ENCODE results near the gene PWWP2B. TPM values are rescaled to one million over a fixed set of nuclear protein-coding genes. Genes with fewer than 3 reads are reported as not detected.

Gene PWWP2B
- total and polyA plus RNA-seq, 2 of the 4 experiments (the other 2 are of a cell fraction), result 1.7 to 2.2 TPM

DNA sequence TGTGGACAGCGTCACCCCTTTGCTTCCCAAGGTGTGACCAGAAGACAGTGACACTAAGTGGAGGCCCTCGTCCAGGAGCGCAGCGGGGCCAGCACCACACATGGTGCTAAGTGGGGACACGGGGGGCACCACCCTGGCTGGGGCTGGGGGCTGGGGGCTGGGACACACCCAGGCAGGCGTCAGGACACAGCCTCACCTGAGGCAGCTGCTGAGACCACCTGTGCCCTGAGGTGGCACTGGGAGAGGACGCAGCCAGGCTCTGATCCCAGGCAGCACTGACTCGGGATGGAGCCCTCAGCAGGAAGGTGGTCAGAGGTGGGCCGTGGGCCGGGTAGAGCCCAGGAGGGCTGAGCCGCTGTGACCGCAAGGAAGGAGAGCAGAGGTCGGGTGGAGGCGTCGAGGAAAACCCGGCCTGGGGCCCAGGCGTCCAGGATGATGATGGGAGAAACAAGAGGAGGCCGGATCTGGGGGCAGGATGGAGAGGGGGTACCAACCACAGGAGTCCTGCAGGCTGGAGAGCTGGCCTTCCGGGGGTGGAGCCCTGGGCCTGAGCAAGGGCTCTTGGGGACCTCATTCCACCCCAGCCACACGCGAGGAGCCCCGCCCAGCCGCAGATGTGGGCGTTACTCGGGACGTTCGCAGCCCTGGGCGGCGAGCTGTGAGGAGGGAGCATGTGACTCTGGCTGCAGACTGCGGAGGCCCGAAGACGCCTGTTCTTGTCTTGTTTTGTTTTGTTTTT lies 42.5 kb upstream of the PWWP2B start:
- CTCF ChIA-PET, result no interaction called here
- no peaks in the 10 kb centered on the region for H3K27me3 ChIP-seq (ENCODE audit: control insufficient read depth, insufficient read depth, low read length)
- in situ Hi-C loops (cut with MboI; ENCODE audit: low sequenced_read_pairs), result no loop called here
- intact Hi-C loops (cut with micrococcal nuclease), result no loop called here
- H4K91ac ChIP-seq (ENCODE audit: insufficient read depth, low read depth, low read length), result no peak overlapping the region
- H3K23ac ChIP-seq (ENCODE audit: low read depth, low read length), result no peak overlapping the region
- no peak overlapping the region for H3K56ac ChIP-seq (ENCODE audit: extremely low read depth, insufficient read depth, low read length)
- H4K20me1 ChIP-seq (ENCODE audit: insufficient read depth, low read length), result no peaks in the 10 kb centered on the region; the same call in 1 of the 2 replicates
- BruUV-seq (replicated peaks), result no TSS peak
- H3K4me1 ChIP-seq (ENCODE audit: control insufficient read depth, insufficient read depth, low read length), result no peaks in the 10 kb centered on the region
- no peak overlapping the region for H3K9ac ChIP-seq (ENCODE audit: low read depth, low read length)
- no peaks in the 10 kb centered on the region for H3K79me1 ChIP-seq (ENCODE audit: low read depth in 1 of 2, low read length in 2 of 2)
- no peak overlapping the region for H4K8ac ChIP-seq (ENCODE audit: low read depth in 2 of 2, low read length in 2 of 2)
- no peaks in the 10 kb centered on the region for H3K9me3 ChIP-seq (ENCODE audit: control insufficient read depth, insufficient read depth, low read length)
- no peaks in the 10 kb centered on the region for H3K9me1 ChIP-seq (ENCODE audit: insufficient read depth, low read length)
- no peak overlapping the region for H2BK15ac ChIP-seq (ENCODE audit: low read depth, low read length)
- DNase-seq (no peak), ATAC-seq (ENCODE audit: low read depth) (no peak)
- no peak overlapping the region for H2AFZ ChIP-seq (replicated peaks; ENCODE audit: low read length, poor library complexity)
- H3K14ac ChIP-seq (replicated peaks; ENCODE audit: low read depth, low read length), result no peak overlapping the region
- no peak overlapping the region for H4K5ac ChIP-seq (ENCODE audit: low read depth, low read length)
- H3K4me3 ChIP-seq (ENCODE audit: insufficient read depth, low read depth, low read length), result no peak overlapping the region
- no peak overlapping the region for H2AK9ac ChIP-seq (replicated peaks; ENCODE audit: low read depth, low read length, poor library complexity)
- H3K18ac ChIP-seq (ENCODE audit: low read depth, low read length), result no peak overlapping the region
- H3K4ac ChIP-seq (ENCODE audit: low read depth, low read length), result no peak overlapping the region
- H3K27ac ChIP-seq (ENCODE audit: insufficient read depth, low read length), result no peak overlapping the region
- no peak overlapping the region for H2BK120ac ChIP-seq (ENCODE audit: low read depth, low read length)
- no peak overlapping the region for H2BK5ac ChIP-seq (ENCODE audit: low read depth, low read length, poor library complexity, severe bottlenecking)
- POLR2A ChIA-PET (ENCODE audit: unreplicated experiment), result no interaction called here
- dilution Hi-C loops (cut with HindIII; ENCODE audit: low sequenced_read_pairs, unreplicated experiment), result no loop called here
- no peak overlapping the region for H2AK5ac ChIP-seq (ENCODE audit: low read depth, low read length)
- no peak overlapping the region for H2BK20ac ChIP-seq (ENCODE audit: low read depth, low read length)
- H3K36me3 ChIP-seq (ENCODE audit: control insufficient read depth, insufficient read depth, low read length), result peaks cover 2% of the 10 kb centered on the region; the same call in 1 of the 2 replicates
- 81% methylated on average over 3 of the region's 32 CpGs; no CpG with 5 or more reads in 1 of the 2 experiments for WGBS, 2 experiments (ENCODE audit: extremely low coverage in 2 of 2, insufficient read length in 1 of 2)
- H3K4me2 ChIP-seq (ENCODE audit: low read depth, low read length), result no peak overlapping the region
- no peak for TF ChIP-seq RCOR1 (IDR thresholded peaks at IDR 0.05; ENCODE audit: insufficient replicate concordance, low read length)
- TF ChIP-seq MAZ (IDR thresholded peaks at IDR 0.05; ENCODE audit: borderline replicate concordance, low read depth, low read length), result no peak
- no peak for TF ChIP-seq FOS (IDR thresholded peaks at IDR 0.05; ENCODE audit: low read depth, low read length)
- no peak for TF ChIP-seq BHLHE40 (IDR thresholded peaks at IDR 0.05; ENCODE audit: low read depth, low read length)
- TF ChIP-seq, protein P1, sequence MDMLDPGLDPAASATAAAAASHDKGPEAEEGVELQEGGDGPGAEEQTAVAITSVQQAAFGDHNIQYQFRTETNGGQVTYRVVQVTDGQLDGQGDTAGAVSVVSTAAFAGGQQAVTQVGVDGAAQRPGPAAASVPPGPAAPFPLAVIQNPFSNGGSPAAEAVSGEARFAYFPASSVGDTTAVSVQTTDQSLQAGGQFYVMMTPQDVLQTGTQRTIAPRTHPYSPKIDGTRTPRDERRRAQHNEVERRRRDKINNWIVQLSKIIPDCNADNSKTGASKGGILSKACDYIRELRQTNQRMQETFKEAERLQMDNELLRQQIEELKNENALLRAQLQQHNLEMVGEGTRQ (IDR thresholded peaks at IDR 0.05; ENCODE audit: low read depth, low read length), result no peak
- no peak for TF ChIP-seq NFE2L2 (IDR thresholded peaks at IDR 0.05; ENCODE audit: low read depth, low read length)
- TF ChIP-seq RAD21 (IDR thresholded peaks at IDR 0.05; ENCODE audit: low read length), result no peak
- no peak for TF ChIP-seq POLR2A (IDR thresholded peaks at IDR 0.05; ENCODE audit: low read depth, low read length)
- TF ChIP-seq, protein P2, sequence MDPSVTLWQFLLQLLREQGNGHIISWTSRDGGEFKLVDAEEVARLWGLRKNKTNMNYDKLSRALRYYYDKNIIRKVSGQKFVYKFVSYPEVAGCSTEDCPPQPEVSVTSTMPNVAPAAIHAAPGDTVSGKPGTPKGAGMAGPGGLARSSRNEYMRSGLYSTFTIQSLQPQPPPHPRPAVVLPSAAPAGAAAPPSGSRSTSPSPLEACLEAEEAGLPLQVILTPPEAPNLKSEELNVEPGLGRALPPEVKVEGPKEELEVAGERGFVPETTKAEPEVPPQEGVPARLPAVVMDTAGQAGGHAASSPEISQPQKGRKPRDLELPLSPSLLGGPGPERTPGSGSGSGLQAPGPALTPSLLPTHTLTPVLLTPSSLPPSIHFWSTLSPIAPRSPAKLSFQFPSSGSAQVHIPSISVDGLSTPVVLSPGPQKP (IDR thresholded peaks at IDR 0.05; ENCODE audit: borderline replicate concordance, low read depth, low read length), result no peak
- TF ChIP-seq SMC3 (IDR thresholded peaks at IDR 0.05; ENCODE audit: low read depth, low read length), result no peak
- TF ChIP-seq, protein P3, sequence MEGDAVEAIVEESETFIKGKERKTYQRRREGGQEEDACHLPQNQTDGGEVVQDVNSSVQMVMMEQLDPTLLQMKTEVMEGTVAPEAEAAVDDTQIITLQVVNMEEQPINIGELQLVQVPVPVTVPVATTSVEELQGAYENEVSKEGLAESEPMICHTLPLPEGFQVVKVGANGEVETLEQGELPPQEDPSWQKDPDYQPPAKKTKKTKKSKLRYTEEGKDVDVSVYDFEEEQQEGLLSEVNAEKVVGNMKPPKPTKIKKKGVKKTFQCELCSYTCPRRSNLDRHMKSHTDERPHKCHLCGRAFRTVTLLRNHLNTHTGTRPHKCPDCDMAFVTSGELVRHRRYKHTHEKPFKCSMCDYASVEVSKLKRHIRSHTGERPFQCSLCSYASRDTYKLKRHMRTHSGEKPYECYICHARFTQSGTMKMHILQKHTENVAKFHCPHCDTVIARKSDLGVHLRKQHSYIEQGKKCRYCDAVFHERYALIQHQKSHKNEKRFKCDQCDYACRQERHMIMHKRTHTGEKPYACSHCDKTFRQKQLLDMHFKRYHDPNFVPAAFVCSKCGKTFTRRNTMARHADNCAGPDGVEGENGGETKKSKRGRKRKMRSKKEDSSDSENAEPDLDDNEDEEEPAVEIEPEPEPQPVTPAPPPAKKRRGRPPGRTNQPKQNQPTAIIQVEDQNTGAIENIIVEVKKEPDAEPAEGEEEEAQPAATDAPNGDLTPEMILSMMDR (conservative IDR thresholded peaks at IDR 0.05; ENCODE audit: low read depth, low read length), result no peak
- TF ChIP-seq CEBPB (IDR thresholded peaks at IDR 0.05; ENCODE audit: low read depth, low read length), result no peak
- TF ChIP-seq MXI1 (IDR thresholded peaks at IDR 0.05; ENCODE audit: borderline replicate concordance, low read depth, low read length), result no peak
- TF ChIP-seq MAFK (IDR thresholded peaks at IDR 0.05; ENCODE audit: low read depth, low read length), result no peak

All from IMR-90 (cell line).